ENCODE data around the gene MACC1.

The MACC1 gene

GRCh38 chr7:20229646-20230500, 12.7 kb upstream of the MACC1 start:
- peak; percentile 91 for DNase-seq (ENCODE audit: low read depth)

GRCh38 chr7:20229081-20229480, 11.9 kb upstream of the MACC1 start:
- DNase-seq (ENCODE audit: low read depth), result no peak

- DNase-seq (ENCODE audit: low read depth), result no peak
These were observed 11.5 kb upstream of the MACC1 start for GRCh38 chr7:20228654-20229053.

- DNase-seq (ENCODE audit: low read depth), result no peak
These were observed 10.2 kb upstream of the MACC1 start for GRCh38 chr7:20227291-20227795.

GRCh38 chr7:20226860-20227259, 9.7 kb upstream of the MACC1 start:
- no peak for DNase-seq (ENCODE audit: low read depth)

GRCh38 chr7:20225384-20225783, 8.2 kb upstream of the MACC1 start:
- DNase-seq (ENCODE audit: low read depth), result no peak

GRCh38 chr7:20224025-20224424, 6.8 kb upstream of the MACC1 start:
- DNase-seq (ENCODE audit: low read depth), result no peak

- no peak for DNase-seq (ENCODE audit: low read depth)
These were observed 6.2 kb upstream of the MACC1 start for GRCh38 chr7:20223356-20223755.

- DNase-seq (ENCODE audit: low read depth), result no peak
These were observed 5.1 kb upstream of the MACC1 start for GRCh38 chr7:20222219-20222828.

- DNase-seq (ENCODE audit: low read depth), result peak; percentile 98
These were observed 3.9 kb upstream of the MACC1 start for GRCh38 chr7:20220921-20221547.

- DNase-seq (ENCODE audit: low read depth), result no peak
These were observed 3.1 kb upstream of the MACC1 start for GRCh38 chr7:20220293-20220761.

- no peak for DNase-seq (ENCODE audit: low read depth)
These were observed 2.5 kb upstream of the MACC1 start for GRCh38 chr7:20219446-20220292.

- DNase-seq (ENCODE audit: low read depth), result no peak
These were observed 1.9 kb upstream of the MACC1 start for GRCh38 chr7:20219062-20219445.

- no peak for DNase-seq (ENCODE audit: low read depth)
These were observed 1.1 kb upstream of the MACC1 start for GRCh38 chr7:20218279-20218678.

- DNase-seq (ENCODE audit: low read depth), result no peak
These were observed 663 bp downstream of the MACC1 start for GRCh38 chr7:20216406-20217036.

- no peak for DNase-seq (ENCODE audit: low read depth)
These were observed 2.1 kb downstream of the MACC1 start for GRCh38 chr7:20214921-20215669.

- DNase-seq (ENCODE audit: low read depth), result no peak
These were observed 3.1 kb downstream of the MACC1 start for GRCh38 chr7:20214132-20214531.

GRCh38 chr7:20213378-20213777, 3.8 kb downstream of the MACC1 start:
- no peak for DNase-seq (ENCODE audit: low read depth)

- no peak for DNase-seq (ENCODE audit: low read depth)
These were observed 5.8 kb downstream of the MACC1 start for GRCh38 chr7:20211376-20211775.

GRCh38 chr7:20208651-20209307, 8.4 kb downstream of the MACC1 start:
- DNase-seq (ENCODE audit: low read depth), result no peak

Measured in GM04503 (cell line).